Measurements from ENCODE around the gene MROH9. TPM values are rescaled to one million over a fixed set of nuclear protein-coding genes. Genes with fewer than 3 reads are reported as not detected.
A peak's percentile ranks its signal among the peaks of the same experiment; 100 is the strongest.

MROH9 gene
- total RNA-seq (2014; rRNA removed; shearing (Covaris generic)): not detected in 2 replicates
- 0.06 TPM in 1 of 2 replicates, not detected in the other for polyA plus RNA-seq (2016; fragmentation: Nextera tagmentation; extraction: Ambion mirVana)
- long read RNA-seq: 0 reads

GRCh38 chr1:170935231-170935630 is at the start of gene MROH9:
Gene MROH9 (plus strand): TSS chr1:170935534. CDS start chr1:170945557, 10,023 bp downstream.
- H3K36me3 Mint-ChIP-seq (ENCODE audit: low read depth): no peaks in the 10 kb centered on the region
- DNase-seq (ENCODE audit: low spot score): peak; percentile 11

GRCh38 chr1:170885551-170885950 is 49.8 kb upstream of the MROH9 start:
- DNase-seq (ENCODE audit: low spot score): no peak
- H3K4me1 ChIP-seq (ENCODE audit: insufficient read depth): no peaks in the 10 kb centered on the region
- no peaks in the 10 kb centered on the region for H3F3A ChIP-seq (replicated peaks; ENCODE audit: low read depth)
- no peaks in the 10 kb centered on the region for H3K27me3 ChIP-seq (ENCODE audit: insufficient read depth)
- H2AFZ ChIP-seq: no peak overlapping the region
- no peaks in the 10 kb centered on the region for H3K9me3 Mint-ChIP-seq
- H3K36me3 Mint-ChIP-seq (ENCODE audit: low read depth): no peaks in the 10 kb centered on the region
- no peaks in the 10 kb centered on the region for H3K27me3 Mint-ChIP-seq (ENCODE audit: insufficient read depth, low read depth, poor library complexity)
- no peak overlapping the region for H3K4me3 Mint-ChIP-seq
- ATAC-seq: no peak
- no peak overlapping the region for H3K4me2 ChIP-seq
- no peaks in the 10 kb centered on the region for H4K20me1 ChIP-seq (replicated peaks; ENCODE audit: insufficient read depth)
- no peaks in the 10 kb centered on the region for H3K36me3 ChIP-seq (ENCODE audit: insufficient read depth)
- no peaks in the 10 kb centered on the region for H3K4me1 Mint-ChIP-seq
- H3K4me3 ChIP-seq: no peak overlapping the region
- H3K27ac Mint-ChIP-seq: no peak overlapping the region
- H3K79me2 ChIP-seq (replicated peaks; ENCODE audit: insufficient read depth): no peaks in the 10 kb centered on the region
- no peak for TF ChIP-seq ETS1 (IDR thresholded peaks at IDR 0.05)
- TF ChIP-seq NANOG (IDR thresholded peaks at IDR 0.05; ENCODE audit: borderline replicate concordance): no peak
- no peak for TF ChIP-seq EZH2 (IDR thresholded peaks at IDR 0.05; ENCODE audit: low read depth, unreplicated experiment)
- no peak for TF ChIP-seq POLR2AphosphoS5 (IDR thresholded peaks at IDR 0.05; ENCODE audit: low read depth)
- TF ChIP-seq ZNF114 (CRISPR knock-in tag; IDR thresholded peaks at IDR 0.05): no peak
- TF ChIP-seq, protein P1, sequence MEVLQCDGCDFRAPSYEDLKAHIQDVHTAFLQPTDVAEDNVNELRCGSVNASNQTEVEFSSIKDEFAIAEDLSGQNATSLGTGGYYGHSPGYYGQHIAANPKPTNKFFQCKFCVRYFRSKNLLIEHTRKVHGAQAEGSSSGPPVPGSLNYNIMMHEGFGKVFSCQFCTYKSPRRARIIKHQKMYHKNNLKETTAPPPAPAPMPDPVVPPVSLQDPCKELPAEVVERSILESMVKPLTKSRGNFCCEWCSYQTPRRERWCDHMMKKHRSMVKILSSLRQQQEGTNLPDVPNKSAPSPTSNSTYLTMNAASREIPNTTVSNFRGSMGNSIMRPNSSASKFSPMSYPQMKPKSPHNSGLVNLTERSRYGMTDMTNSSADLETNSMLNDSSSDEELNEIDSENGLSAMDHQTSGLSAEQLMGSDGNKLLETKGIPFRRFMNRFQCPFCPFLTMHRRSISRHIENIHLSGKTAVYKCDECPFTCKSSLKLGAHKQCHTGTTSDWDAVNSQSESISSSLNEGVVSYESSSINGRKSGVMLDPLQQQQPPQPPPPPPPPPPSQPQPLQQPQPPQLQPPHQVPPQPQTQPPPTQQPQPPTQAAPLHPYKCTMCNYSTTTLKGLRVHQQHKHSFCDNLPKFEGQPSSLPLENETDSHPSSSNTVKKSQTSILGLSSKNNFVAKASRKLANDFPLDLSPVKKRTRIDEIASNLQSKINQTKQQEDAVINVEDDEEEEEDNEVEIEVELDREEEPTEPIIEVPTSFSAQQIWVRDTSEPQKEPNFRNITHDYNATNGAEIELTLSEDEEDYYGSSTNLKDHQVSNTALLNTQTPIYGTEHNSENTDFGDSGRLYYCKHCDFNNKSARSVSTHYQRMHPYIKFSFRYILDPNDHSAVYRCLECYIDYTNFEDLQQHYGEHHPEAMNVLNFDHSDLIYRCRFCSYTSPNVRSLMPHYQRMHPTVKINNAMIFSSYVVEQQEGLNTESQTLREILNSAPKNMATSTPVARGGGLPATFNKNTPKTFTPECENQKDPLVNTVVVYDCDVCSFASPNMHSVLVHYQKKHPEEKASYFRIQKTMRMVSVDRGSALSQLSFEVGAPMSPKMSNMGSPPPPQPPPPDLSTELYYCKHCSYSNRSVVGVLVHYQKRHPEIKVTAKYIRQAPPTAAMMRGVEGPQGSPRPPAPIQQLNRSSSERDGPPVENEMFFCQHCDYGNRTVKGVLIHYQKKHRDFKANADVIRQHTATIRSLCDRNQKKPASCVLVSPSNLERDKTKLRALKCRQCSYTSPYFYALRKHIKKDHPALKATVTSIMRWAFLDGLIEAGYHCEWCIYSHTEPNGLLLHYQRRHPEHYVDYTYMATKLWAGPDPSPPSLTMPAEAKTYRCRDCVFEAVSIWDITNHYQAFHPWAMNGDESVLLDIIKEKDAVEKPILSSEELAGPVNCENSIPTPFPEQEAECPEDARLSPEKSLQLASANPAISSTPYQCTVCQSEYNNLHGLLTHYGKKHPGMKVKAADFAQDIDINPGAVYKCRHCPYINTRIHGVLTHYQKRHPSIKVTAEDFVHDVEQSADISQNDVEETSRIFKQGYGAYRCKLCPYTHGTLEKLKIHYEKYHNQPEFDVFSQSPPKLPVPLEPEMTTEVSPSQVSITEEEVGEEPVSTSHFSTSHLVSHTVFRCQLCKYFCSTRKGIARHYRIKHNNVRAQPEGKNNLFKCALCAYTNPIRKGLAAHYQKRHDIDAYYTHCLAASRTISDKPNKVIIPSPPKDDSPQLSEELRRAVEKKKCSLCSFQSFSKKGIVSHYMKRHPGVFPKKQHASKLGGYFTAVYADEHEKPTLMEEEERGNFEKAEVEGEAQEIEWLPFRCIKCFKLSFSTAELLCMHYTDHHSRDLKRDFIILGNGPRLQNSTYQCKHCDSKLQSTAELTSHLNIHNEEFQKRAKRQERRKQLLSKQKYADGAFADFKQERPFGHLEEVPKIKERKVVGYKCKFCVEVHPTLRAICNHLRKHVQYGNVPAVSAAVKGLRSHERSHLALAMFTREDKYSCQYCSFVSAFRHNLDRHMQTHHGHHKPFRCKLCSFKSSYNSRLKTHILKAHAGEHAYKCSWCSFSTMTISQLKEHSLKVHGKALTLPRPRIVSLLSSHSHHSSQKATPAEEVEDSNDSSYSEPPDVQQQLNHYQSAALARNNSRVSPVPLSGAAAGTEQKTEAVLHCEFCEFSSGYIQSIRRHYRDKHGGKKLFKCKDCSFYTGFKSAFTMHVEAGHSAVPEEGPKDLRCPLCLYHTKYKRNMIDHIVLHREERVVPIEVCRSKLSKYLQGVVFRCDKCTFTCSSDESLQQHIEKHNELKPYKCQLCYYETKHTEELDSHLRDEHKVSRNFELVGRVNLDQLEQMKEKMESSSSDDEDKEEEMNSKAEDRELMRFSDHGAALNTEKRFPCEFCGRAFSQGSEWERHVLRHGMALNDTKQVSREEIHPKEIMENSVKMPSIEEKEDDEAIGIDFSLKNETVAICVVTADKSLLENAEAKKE (CRISPR knock-in tag; IDR thresholded peaks at IDR 0.05): no peak
- no peaks in the 10 kb centered on the region for H3K9me2 ChIP-seq (ENCODE audit: insufficient read depth)
- no peak overlapping the region for H3K27ac ChIP-seq (ENCODE audit: low read depth)

More at GRCh38 chr1:170935231-170935630, at the start of gene MROH9:
- no peaks in the 10 kb centered on the region; the same call in 2 of the 3 replicates for H3K9me3 Mint-ChIP-seq
- H4K20me1 ChIP-seq (replicated peaks; ENCODE audit: insufficient read depth): no peaks in the 10 kb centered on the region
- no peaks in the 10 kb centered on the region for H3K27me3 ChIP-seq (ENCODE audit: insufficient read depth)
- H3K4me1 Mint-ChIP-seq: peaks cover 20% of the 10 kb centered on the region
- no peak within 1 kb of the TSS for H3K27ac ChIP-seq (ENCODE audit: low read depth)
- no peaks in the 10 kb centered on the region for H3K36me3 ChIP-seq (ENCODE audit: insufficient read depth)
- peaks cover 6% of the 10 kb centered on the region; the same call in 1 of the 2 replicates for H3K4me1 ChIP-seq (ENCODE audit: insufficient read depth)
- TF ChIP-seq EZH2 (IDR thresholded peaks at IDR 0.05; ENCODE audit: low read depth, unreplicated experiment) (no peak), ETS1 (IDR thresholded peaks at IDR 0.05) (no peak), POLR2AphosphoS5 (IDR thresholded peaks at IDR 0.05; ENCODE audit: low read depth) (no peak), CREB1 (CRISPR knock-in tag; IDR thresholded peaks at IDR 0.05; ENCODE audit: low read depth) (no peak), EZH2phosphoT487 (IDR thresholded peaks at IDR 0.05; ENCODE audit: unreplicated experiment) (no peak)
- H3K9me2 ChIP-seq (ENCODE audit: insufficient read depth): peaks cover 7% of the 10 kb centered on the region; the same call in 1 of the 2 replicates
- ATAC-seq: no peak
- H3K27ac Mint-ChIP-seq: no peak within 1 kb of the TSS
- H3K27me3 Mint-ChIP-seq (ENCODE audit: insufficient read depth, low read depth, poor library complexity): no peaks in the 10 kb centered on the region
- H3K4me2 ChIP-seq: no peak within 1 kb of the TSS
- no peaks in the 10 kb centered on the region for H3F3A ChIP-seq (replicated peaks; ENCODE audit: low read depth)
- no peak within 1 kb of the TSS for H3K4me3 Mint-ChIP-seq
- H3K4me3 ChIP-seq: no peak within 1 kb of the TSS
- H3K79me2 ChIP-seq (replicated peaks; ENCODE audit: insufficient read depth): no peaks in the 10 kb centered on the region
- H2AFZ ChIP-seq: no peak within 1 kb of the TSS

All from GM23338 (cell line).